HG03060 (cell line): ENCODE measurements around the gene OGFOD1.

Experiments
- ATAC-seq: cut with Tn5 transposase; IDR thresholded peaks from one replicate; pipeline ENCODE4 v1.9.1; 2021; ENCODE audit warnings: low read depth, moderate number of reproducible peaks; ENCODE audit not compliant: unreplicated experiment

The OGFOD1 gene

DNA sequence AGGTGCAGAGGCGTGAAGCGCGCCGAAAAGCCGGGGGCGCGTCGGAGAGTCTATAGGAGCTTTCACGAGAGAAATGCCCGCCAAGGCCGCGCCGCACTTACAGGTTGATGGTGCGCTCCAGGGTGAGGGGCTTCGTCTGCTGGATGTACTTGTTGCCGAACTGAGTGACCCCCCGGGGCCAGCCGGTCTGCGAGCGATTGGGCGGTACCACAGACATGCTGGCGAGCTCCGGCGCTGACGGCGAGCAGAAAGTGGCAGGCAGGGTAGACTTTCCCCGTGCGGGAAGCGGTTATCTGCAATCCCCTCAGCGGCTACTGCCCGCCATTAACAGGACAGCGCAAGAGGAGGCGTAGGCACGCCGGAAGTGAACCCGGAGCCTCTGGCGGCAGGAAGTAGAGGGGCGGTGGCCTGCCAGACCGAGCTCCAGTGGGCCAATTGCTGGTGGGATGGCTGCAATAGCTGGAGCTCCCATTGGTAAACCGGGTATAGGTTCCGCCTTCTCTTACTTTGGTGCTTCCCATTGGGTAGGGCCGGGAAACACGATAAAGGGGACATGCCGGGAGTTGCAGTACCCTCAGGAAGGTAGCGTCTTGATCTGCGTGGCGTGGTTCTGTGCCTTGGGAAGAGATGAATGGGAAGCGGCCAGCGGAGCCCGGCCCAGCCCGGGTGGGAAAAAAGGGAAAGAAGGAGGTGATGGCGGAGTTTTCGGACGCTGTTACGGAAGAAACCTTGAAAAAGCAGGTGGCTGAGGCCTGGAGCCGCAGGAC, at the start of gene OGFOD1, which contains the start of gene NUDT21:
Gene OGFOD1 (plus strand): TSS at position 569 of the 767 bp plus-strand sequence. CDS start 59 bp downstream, at position 628.
Gene NUDT21 (minus strand): TSS at position 347 of the 767 bp plus-strand sequence. CDS start 130 bp downstream, at position 217.
- ATAC-seq: peak; percentile 94

DNA sequence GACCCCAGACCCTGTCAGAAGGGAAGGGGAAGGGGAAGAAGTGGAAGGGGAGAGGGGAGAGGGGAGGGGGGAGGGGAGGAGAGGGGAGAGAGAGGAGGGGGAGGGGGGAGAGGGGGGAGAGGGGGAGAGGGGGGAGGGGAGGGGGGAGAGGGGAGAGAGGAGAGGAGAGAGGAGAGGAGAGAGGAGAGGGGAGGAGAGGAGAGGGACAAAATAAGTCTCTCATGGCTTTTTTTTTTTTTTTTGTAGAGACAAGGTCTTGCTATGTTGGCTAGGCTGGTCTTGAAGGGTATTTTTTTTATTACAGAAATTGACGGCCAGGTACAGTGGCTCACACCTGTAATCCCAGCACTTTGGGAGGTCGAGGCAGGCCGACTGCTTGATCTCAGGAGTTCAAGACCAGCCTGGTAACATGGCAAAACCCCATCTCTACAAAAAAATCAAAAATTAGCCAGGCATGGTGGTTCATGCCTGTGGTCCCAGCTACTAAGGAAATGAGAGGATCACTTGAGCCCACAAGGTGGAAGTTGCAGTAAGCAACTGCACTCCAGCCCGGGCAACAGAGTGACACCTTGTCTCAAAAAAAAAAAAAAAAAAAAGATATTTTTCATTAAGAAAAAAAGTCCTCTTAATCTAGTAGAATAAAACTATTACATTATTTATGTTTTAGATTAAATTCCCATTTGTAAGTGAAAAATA, 45.2 kb upstream of the OGFOD1 start:
- ATAC-seq: no peak

DNA sequence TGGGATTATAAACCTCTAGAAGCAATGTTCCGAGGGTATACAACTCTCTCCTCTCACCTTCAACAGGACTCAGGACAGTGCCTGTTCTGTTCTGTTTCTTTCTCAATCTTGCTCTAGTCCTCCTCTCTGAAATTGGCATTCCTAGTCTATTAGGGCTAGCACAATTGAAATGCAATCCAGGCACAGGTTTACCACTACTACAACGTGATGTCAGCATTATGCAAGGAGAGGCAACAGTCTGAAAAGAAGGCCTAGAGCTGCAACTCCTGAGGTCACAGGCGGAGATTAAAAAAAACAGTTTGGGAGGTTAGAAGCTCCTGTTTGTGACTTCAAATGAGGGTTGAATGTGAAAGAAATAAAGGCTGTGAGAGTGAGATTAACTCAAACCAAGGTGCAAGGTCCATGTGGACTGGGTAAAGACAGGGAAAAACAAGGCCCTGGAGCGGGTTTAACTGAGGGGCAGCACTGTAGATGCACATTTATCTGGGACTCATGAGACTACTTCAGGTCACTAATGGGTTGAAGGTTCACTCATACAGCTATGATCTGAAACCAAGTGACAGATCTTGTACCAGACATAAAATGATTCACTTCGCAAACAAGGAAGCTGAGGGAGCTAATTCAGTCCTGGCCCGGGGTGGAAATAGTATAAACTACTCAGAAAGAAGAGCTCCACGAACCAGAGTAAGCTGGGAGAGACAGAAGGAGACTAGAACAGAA, 42.8 kb upstream of the OGFOD1 start:
- no peak for ATAC-seq

DNA sequence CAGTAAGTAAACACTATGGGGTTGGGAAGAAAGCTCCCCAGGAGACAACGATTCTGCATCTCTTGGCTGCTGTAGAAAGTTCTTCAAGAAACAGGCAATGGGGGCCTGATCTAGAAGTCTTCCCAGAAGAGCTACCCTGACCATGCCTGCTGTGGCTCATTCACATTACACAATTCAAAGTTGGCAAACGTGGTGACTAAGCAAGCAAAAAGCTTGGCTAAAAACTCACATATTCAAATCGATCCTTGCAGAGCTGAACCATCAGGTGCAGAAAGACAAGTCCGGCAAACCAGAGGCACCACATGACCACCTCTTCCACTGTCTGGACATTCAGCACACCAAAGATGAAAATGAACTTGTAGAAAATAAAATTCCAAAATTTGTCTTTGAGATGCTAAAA, 42.2 kb upstream of the OGFOD1 start:
- no peak for ATAC-seq

DNA sequence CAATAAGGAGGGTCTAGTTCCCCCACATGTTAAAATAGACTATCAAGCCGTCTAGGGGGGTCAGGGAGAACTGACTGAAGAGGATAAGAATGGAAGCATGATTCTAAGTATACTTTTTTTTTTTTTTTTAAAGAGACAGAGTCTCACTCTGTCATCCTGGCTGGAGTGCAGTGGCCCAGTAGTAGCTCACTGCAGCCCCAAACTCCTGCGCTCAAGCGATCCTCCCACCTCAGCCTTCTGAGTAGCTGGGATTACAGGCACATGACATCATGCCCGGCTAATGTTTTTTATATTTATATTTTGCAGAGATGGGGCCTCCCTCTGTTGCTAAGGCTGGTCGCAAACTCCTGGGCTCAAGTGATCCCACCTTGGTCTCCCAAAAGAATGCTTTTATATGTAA, 40.2 kb upstream of the OGFOD1 start:
- ATAC-seq: no peak

DNA sequence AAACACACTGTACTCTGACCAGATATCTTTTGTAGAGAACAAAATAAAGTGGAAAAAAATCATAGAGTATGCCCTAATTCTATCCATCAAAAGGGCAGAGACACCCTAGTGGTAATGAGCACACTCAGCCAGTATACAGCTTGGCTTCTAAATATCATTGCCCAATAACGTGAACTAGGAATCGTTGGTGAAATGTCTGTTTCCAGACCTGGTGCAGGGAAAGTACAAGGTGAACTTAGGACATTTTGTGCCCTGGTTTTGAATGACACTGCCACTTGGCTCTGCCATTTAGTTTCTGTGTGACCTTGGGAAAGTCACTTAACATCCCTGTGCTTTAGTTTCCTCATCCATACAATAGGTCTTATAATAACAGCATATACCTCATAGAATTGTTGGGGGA, 39.7 kb upstream of the OGFOD1 start:
- no peak for ATAC-seq

DNA sequence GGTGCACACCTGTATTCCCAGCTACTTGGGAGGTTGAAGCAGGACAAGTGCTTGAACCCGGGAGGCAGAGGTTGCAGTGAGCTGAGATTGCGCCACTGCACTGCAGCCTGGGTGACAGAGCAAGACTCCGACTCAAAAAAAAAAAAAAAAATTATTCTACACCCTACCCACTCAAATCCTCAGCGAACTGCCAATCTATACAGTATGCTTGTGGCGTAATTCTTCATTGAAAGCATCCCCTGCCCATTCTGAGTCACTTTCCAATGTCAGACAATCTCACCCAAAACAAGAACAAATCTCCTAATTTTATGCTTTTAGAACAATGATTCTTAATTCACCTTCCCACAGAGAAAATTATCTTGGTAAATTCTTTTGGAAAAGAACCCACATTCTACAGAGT, 38.0 kb upstream of the OGFOD1 start:
- ATAC-seq: no peak

DNA sequence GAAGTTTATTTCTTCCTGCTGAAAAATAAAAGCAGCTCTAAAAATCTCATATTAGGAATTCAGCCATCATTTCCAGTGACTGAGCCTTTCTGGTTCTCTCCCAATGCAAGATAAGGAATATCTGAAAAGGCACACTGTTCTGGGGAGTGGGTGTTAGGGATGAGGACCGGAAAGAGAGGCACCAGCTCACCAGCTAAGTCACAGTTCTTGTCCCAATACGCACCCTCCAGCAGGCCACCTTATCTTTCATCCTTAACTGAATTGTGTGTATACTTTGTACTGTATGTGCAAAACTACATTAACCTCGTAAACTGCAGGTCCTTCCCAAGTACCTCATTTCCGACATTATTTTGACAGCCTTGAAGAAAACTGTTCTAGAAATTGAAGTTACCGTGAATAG, 37.0 kb upstream of the OGFOD1 start:
- ATAC-seq: no peak

DNA sequence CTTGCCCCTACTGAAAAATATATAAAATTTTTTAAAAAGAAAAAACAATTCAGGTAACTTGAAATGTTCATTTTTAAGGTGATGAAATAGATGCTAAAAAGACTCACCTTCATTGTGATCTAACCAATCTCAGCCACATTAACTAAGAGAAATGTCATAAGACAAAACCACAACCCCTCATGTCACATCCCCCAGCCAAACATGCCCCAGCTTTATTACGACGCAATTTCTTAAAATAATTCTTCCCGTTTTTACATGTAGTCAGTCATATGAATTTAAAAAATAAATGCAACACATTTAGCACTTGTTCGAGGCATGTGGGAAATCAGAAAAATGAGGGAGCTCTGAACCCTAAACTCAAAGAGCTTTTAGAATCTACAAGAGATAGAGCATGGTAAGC, 35.5 kb upstream of the OGFOD1 start:
- no peak for ATAC-seq

DNA sequence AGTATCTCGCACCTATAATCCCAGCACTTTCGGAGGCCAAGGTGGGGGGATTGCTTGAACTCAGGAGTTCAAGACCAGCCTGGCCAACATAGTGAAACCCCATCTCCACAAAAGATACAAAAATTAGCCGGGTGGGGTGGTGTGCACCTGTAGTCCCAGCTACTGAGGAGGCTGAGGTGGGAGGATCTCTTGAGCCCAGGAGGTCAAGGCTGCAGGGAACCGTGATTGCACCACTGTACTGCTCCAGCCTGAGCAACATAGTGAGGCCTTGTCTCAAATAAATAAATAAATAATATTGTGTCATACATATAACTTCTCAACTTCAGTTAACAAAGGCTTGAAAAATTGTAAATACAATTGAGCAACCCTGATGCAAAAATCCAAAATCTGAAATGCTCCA, 34.2 kb upstream of the OGFOD1 start:
- no peak for ATAC-seq

DNA sequence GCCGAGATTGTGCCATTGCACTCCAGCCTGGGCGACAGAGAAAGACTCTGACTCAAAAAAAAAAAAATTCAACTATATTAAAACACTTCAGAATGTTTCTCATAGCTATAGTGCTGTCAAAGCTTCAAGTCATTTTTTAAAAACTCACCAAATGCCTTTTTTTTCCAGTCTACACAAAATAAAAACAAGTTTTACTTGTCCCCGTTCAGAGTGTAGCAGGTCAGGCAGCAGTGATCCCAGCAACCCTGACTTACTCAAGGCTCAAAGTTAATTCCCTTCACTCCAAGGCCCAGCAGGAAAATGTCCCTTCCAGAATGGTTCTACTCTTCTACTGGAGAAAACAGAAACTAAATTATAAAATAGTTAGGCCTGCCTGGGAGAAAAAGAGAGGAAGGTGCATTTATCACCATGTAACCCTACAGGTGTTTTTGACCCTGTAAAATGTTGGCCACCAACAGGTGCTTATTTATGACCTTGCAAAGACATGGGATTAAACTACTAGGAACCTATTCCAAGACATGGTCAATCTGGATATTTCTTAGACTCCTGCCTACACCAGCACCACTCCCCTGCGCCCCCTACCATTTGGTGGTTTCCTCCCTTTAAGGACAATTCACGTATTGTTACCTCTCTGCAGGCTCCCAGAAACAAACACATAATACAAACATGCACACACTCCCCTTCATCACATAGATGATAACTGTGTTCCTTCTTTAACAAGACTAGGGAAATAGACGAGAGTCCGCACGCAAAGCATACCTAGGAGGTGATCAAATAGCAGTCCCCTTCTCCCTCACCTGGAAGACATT, 31.4 kb upstream of the OGFOD1 start:
- no peak for ATAC-seq

DNA sequence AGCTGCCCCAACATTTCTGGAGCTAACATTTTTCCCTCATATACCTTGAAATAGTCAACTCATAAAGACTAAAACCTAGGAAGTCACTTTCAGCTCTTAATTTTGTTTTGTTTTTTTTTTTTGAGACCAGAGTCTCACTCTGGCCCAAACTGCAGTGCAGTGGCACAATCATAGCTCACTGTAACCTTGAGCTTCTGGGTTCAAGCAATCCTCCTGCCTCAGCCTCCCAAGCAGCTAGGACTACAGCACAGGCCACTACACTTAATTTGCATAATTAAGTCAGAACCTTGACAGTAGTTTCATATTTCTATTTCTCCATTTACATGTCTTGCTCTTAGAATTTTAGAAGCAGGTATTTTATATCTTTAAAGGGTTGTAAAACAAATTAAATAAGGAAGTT, 30.7 kb upstream of the OGFOD1 start:
- no peak for ATAC-seq

DNA sequence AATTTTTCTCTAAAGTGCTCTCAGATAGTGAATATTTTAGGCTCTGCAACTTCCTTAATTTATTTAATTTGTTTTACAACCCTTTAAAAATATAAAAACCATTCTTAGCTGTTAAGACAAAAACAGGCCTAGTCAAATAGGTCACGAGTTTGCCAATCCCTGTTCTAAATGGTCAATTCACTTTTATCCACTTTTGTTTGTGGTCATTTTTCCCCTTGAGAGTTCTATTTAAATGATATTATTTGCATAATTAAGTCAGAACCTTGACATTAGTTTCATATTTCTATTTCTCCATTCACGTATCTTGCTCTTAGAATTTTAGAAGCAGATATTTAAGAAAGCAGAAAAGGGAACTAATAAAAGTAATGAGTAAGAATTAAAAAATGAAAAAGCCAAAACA, 30.0 kb upstream of the OGFOD1 start:
- ATAC-seq: no peak

DNA sequence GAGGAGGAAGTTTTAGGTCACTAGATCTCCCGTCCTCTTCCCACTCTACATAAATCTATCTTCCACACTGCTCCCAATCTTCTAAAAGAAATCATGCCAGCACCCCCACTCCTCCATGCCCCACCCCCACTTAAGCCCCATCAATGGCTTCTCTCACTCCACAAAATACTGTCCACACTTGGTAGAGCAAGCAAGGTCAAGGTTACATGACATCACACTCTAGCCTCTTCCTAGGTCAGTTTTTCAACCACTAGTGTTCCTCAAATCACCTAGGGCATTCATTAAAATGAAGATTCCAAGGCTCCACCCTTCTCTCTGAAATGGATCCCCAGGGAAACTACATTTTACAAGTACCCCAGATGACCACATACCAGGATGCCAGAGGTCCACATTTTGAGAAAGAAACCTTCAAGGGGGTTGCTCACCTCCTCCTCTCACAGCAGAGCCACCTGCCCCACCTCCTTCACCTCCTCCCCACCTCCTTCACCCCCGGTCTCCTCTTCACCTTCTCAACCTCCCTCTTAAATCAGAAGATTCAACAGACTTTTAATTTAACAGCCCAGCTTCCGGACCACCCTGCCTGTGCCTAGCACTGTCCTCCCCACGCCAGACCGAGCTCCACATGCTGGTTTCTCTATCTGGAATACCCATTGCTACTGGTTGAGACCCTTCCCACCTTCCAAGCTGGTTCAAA, 29.2 kb upstream of the OGFOD1 start:
- no peak for ATAC-seq

DNA sequence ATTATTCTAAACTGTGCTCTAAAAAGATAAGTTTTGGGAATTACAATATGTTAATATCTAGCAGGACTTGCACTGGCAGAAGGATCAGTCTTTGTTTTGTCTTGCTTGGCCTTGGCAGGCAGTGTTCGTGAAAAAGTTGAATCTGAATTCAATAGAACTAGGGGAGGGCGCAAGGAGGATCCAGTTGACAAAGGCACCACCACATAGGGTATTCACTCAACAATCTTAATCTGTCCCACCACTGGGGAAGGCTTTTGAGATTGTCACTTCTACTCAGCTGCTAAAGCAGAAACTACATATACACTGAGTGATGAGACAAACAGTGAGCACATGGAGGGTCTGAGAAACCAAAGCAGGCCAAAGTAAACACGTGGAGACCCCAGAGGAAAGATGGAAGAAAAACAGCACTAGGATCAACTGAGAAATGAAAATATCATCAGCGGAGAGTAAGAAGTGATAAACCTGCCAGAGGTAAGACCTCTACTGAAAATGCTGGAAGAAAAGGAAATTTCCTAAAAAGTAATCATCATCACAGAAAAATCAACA, 28.4 kb upstream of the OGFOD1 start:
- no peak for ATAC-seq

DNA sequence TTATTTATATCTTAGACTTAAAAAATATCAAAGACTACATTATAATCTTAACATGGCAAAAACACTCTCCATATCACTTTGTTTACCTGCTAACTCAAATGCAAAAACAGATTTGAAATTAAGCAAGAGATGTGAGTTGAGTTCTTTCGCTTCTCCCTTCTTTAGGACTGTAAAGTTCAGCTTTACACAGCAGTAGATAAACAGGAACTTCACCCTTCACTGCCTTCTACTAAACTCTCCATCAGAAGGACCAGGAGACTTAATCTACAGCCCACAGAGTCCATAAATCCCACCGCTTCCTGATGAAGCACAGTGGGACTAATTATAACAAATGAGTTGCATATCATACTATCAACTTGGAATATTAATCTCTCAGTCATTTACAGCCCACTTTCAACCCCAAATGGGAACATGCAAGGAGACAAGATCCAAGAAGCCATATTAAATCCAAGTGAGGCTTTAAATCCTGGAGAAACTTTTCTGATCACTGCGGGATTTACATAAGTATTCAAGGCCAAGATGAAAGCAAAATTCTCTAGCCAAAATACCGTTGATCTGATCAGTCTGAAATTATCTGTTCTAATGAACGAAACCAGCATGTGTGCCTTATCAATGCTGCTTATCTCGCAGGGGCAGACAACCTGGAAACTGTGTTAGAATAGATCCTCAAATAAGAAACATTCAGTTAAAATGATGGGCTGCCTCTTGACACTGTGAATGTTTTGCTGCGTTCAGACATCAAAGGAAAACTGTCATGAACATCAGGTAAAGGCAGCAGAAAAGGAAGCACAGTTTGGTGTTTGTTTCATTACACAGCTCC, 27.6 kb upstream of the OGFOD1 start:
- no peak for ATAC-seq

DNA sequence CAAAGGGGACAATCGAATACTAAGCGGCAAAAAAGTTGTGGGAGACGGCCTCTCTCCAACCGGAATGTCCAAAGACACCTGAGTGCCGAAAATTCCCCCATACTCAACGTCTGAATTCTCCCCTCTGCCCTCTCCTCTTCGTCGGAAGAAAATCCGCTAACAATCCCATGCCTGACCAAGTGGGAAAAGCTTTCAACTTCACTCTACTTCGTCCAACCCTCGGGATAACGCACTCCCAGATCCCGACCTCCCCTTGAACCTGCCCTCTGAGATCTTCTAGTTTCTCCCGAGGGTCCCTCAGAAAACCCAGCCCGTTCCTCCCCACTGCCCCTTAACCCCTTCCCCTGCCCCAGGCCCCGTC, 27.0 kb upstream of the OGFOD1 start:
- no peak for ATAC-seq

DNA sequence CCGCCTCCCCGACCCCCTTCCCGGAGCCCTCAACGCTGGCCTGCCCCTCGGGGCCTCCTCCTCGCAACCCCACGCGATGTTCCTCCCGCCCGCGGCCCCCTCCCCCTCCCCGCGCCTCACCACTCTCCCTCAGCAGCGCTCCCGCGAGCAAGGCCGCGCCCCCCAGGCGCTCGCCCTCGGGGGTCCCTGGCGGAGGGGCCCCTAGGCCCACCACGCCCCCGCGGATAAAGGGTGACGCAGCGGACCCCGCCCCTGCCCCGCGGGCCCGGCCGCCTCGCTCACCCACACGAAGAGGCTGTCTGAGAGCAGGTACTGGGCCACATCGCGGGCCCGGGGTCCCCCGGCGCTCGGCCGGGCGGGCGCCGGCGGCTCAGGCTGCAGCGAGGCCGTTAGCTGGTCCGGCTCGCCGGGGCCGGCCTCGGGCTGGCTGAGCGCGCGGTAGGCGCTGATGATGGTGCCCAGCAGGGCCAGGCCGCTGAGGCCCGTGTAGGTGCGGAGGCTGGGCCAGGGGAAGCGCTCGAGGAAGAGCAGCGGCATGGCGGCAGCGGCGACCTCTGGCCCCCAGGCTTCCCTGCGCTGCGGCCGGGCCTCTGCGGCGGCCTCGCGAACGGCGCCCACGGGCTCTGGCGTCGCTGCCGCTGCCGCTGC, 26.4 kb upstream of the OGFOD1 start:
- no peak for ATAC-seq
